GM21381 (cell line): ENCODE results near the gene ZFP3.
"Not testable (repeated sequence)": the region's sequence is repeated elsewhere in the genome, so short reads cannot be mapped to it uniquely, and the experiment has no call there.

Source experiments
- ATAC-seq: cut with Tn5 transposase; IDR thresholded peaks from one replicate; pipeline ENCODE4 v1.9.1; 2021; ENCODE audit warnings: mild to moderate bottlenecking, moderate library complexity; ENCODE audit not compliant: unreplicated experiment

ZFP3 gene

GRCh38 chr17:5136580-5137412, 58.5 kb downstream of the ZFP3 start:
- not testable (repeated sequence) for ATAC-seq

- ATAC-seq = not testable (repeated sequence)
These were observed 59.4 kb downstream of the ZFP3 start for GRCh38 chr17:5137511-5138197.

GRCh38 chr17:5138198-5138544, 59.9 kb downstream of the ZFP3 start:
- not testable (repeated sequence) for ATAC-seq

GRCh38 chr17:5138616-5139457, 60.6 kb downstream of the ZFP3 start:
- ATAC-seq = no peak

GRCh38 chr17:5139458-5139732, 61.1 kb downstream of the ZFP3 start:
- no peak for ATAC-seq

GRCh38 chr17:5142877-5143276, 64.6 kb downstream of the ZFP3 start:
- ATAC-seq = not testable (repeated sequence)
